Gastroesophageal sphincter (tissue), 4 donors: Measurements from ENCODE around the gene ZMYND10. TPM values are rescaled to one million over a fixed set of nuclear protein-coding genes. Genes with fewer than 3 reads are reported as not detected.

Experiments used
- ATAC-seq: fragments of 150-250 bp; one replicate; pipeline ENCODE4 v1.9.1; 2016; ENCODE audit warnings: mild to moderate bottlenecking, moderate library complexity
- H3K27ac ChIP-seq, 4 donors: fragments of 200-600 bp; sonication (generic) in 3 of 4; 1 replicate in 3 of 4; 2 replicates in 1 of 4; pipeline ENCODE4 v1.5.1; 2016 to 2019
- H3K27me3 ChIP-seq: fragments of 200-600 bp; sonication (generic); one replicate; pipeline ENCODE4 v1.5.1; 2019
- H3K36me3 ChIP-seq, 2 donors: fragments of 200-600 bp; sonication (generic); one replicate each; pipeline ENCODE4 v1.5.1; 2019; ENCODE audit warnings: control low read depth in 1 of 2
- H3K4me1 ChIP-seq, 3 donors: fragments of 200-600 bp; sonication (generic); 1 replicate in 2 of 3; 2 replicates in 1 of 3; pipeline ENCODE4 v1.5.1; 2016 to 2019; ENCODE audit warnings: control low read depth in 2 of 3
- H3K4me3 ChIP-seq, 2 donors: fragments of 200-600 bp; sonication (generic); one replicate each; pipeline ENCODE4 v1.5.1; 2019; ENCODE audit warnings: mild to moderate bottlenecking in 1 of 2, moderate library complexity in 1 of 2
- H3K9me3 ChIP-seq, 3 donors: fragments of 200-600 bp; sonication (generic); one replicate each; pipeline ENCODE4 v1.5.1; 2017 to 2019; ENCODE audit warnings: control low read depth in 2 of 3
- CTCF ChIP-seq, 4 experiments: fragments of 200-600 bp in 2 of 4; fragments of 450-650 bp in 2 of 4; sonication (generic) in 1 of 4; IDR thresholded peaks; one replicate each; pipeline ENCODE4 v1.5.1; 2017 to 2019; ENCODE audit warnings: antibody characterized with exemption in 4 of 4, mild to moderate bottlenecking in 2 of 4, moderate library complexity in 2 of 4
- EP300 ChIP-seq: sonication (generic); formaldehyde crosslinking; IDR thresholded peaks from one replicate; pipeline ENCODE4 v1.6.1; 2017; ENCODE audit warnings: antibody characterized with exemption, mild to moderate bottlenecking
- POLR2A ChIP-seq, 2 donors: fragments of 450-650 bp; IDR thresholded peaks; one replicate each; pipeline ENCODE4 v1.6.1; 2017; ENCODE audit warnings: antibody characterized with exemption in 2 of 2, mild to moderate bottlenecking in 2 of 2, moderate library complexity in 1 of 2
- POLR2AphosphoS5 ChIP-seq: sonication (generic); formaldehyde crosslinking; IDR thresholded peaks from one replicate; pipeline ENCODE4 v1.6.1; 2017; ENCODE audit warnings: antibody characterized with exemption
- WGBS, 2 donors: methylation state at CpG; one replicate each; pipeline ENCODE4 v1.1.5; 2018; ENCODE audit warnings: low coverage in 1 of 2; 5-methylcytosine and 5-hydroxymethylcytosine counted together
- total RNA-seq, 4 donors: library from RNA; depleted of rRNA; stranded (reverse); fragments of >200 nt; gene quantifications; one replicate each; pipeline ENCODE4 v1.1.0, GENCODE V29; 2016

Gene ZMYND10
- total RNA-seq, 4 donors from 2014 or later: 0.54 TPM; not detected in 3

DNA sequence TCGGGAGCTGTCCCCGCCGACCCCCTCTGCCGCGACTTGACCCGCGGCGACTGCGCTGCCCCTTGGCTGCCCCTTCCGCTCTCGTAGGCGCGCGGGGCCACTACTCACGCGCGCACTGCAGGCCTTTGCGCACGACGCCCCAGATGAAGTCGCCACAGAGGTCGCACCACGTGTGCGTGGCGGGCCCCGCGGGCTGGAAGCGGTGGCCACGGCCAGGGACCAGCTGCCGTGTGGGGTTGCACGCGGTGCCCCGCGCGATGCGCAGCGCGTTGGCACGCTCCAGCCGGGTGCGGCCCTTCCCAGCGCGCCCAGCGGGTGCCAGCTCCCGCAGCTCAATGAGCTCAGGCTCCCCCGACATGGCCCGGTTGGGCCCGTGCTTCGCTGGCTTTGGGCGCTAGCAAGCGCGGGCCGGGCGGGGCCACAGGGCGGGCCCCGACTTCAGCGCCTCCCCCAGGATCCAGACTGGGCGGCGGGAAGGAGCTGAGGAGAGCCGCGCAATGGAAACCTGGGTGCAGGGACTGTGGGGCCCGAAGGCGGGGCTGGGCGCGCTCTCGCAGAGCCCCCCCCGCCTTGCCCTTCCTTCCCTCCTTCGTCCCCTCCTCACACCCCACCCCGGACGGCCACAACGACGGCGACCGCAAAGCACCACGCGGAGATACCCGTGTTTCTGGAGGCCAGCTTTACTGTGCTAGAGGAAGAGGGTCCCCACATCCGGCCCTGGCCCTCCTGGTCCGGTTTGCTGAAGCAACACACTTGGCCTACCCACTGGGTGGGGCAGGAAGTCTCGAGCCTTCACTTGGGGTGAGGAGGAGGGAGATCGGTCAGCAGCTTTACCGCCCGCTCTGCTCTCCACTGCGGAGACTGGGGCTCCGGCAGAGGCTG lies 4.8 kb downstream of the ZMYND10 start, which contains the start of gene RASSF1:
Gene RASSF1 (minus strand): TSS at position 389 of the 882 bp plus-strand sequence. CDS start 31 bp downstream, at position 358.
- no peaks in the 10 kb centered on the region for H3K36me3 ChIP-seq
- ATAC-seq: peak; percentile 44
- TF ChIP-seq POLR2A (IDR thresholded peaks at IDR 0.05) (peak; percentile 79 to 85), EP300 (no peak), POLR2AphosphoS5 (peak; percentile 11), CTCF (IDR thresholded peaks at IDR 0.05) (no peak)
- H3K4me3 ChIP-seq: peak within 1 kb of the TSS; percentile 27 to 65
- no peaks in the 10 kb centered on the region for H3K27me3 ChIP-seq
- no CpG with 5 or more reads among the region's 85 CpGs for WGBS, 2 donors
- peaks cover 0 to 70% (median 38%) of the 10 kb centered on the region in 3 donors for H3K4me1 ChIP-seq
- peak within 1 kb of the TSS; percentile 6 to 99 (median 92) for H3K27ac ChIP-seq
- no peaks in the 10 kb centered on the region for H3K9me3 ChIP-seq

GRCh38 chr3:50340147-50340447 lies 5.4 kb downstream of the ZMYND10 start:
- H3K4me1 ChIP-seq: peaks cover 0 to 70% (median 38%) of the 10 kb centered on the region in 3 donors

GRCh38 chr3:50339485-50340146 lies 5.9 kb downstream of the ZMYND10 start:
- H3K36me3 ChIP-seq: peaks cover 0 to 3% of the 10 kb centered on the region in 2 donors
- H3K27me3 ChIP-seq: no peaks in the 10 kb centered on the region
- H3K4me3 ChIP-seq: peak overlapping the region in 1 of 2 donors; percentile 65
- H3K9me3 ChIP-seq: no peaks in the 10 kb centered on the region
- TF ChIP-seq POLR2AphosphoS5 (no peak), EP300 (no peak), CTCF (IDR thresholded peaks at IDR 0.05) (no peak), POLR2A (IDR thresholded peaks at IDR 0.05) (no peak)
- no peak for ATAC-seq
- 74 to 100% methylated on average over 4 to 6 of the region's 14 CpGs for WGBS, 2 donors
- peaks cover 0 to 72% (median 43%) of the 10 kb centered on the region in 3 donors for H3K4me1 ChIP-seq
- peak overlapping the region in 3 of 4 donors; percentile 91 to 99 (median 94) for H3K27ac ChIP-seq

More at GRCh38 chr3:50340147-50340447, 5.4 kb downstream of the ZMYND10 start:
- ATAC-seq: no peak
- Histone ChIP-seq H3K9me3 (no peaks in the 10 kb centered on the region), H3K27me3 (no peaks in the 10 kb centered on the region), H3K36me3 (no peaks in the 10 kb centered on the region), H3K4me3 (peak overlapping the region; percentile 27 to 65), H3K27ac (peak overlapping the region; percentile 6 to 99 (median 92))
- TF ChIP-seq CTCF (IDR thresholded peaks at IDR 0.05) (no peak), POLR2AphosphoS5 (no peak)
- 40 to 44% methylated on average over 1 to 5 of the region's 9 CpGs for WGBS, 2 donors

DNA sequence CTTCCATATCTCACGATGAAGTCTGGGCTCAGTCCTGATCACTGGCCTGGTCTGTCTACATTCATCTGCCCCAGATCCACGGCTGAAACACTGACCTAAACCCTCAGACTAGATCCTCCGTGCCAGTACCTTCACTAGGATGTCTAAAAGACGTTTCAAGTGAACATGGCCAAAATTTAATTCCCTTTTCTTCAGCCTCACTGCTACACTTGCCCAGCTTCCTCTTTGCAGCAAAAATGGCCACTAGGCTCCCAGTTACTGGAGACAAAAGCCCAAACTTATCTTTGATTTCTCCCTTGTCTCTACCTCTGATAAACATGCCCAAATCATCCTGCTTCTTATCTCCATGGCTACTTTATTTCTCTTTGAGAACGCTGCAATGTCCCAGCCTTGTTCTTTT lies 6.6 kb downstream of the ZMYND10 start:
- Histone ChIP-seq H3K36me3 (peaks cover 0 to 6% of the 10 kb centered on the region in 2 donors), H3K27me3 (no peaks in the 10 kb centered on the region), H3K27ac (peak overlapping the region in 3 of 4 donors; percentile 94 to 99 (median 99)), H3K4me3 (peak overlapping the region in 1 of 2 donors; percentile 91), H3K4me1 (peaks cover 0 to 78% (median 49%) of the 10 kb centered on the region in 3 donors), H3K9me3 (no peaks in the 10 kb centered on the region)
- no peak for ATAC-seq
- TF ChIP-seq POLR2A (IDR thresholded peaks at IDR 0.05) (no peak), EP300 (no peak), CTCF (IDR thresholded peaks at IDR 0.05) (no peak), POLR2AphosphoS5 (no peak)
- 0 to 60% methylated on average over 1 to 5 of the region's 5 CpGs for WGBS, 2 donors
